ENCODE results near the gene IQCF6.

The IQCF6 gene

GRCh38 chr3:51729042-51729633, 49.9 kb downstream of the IQCF6 start:
- no peak for TF ChIP-seq CTCF (IDR thresholded peaks at IDR 0.05; ENCODE audit: borderline replicate concordance, insufficient read depth, low read depth, low read length)
- H3K4me3 ChIP-seq (ENCODE audit: low read depth, low read length) = no peak overlapping the region

All from GM12875 (cell line).